GM12801 (cell line): ENCODE results near the gene KLHL21.

Source experiments
- TF ChIP-seq, protein P1 (sequence below): IDR thresholded peaks from one replicate; pipeline ENCODE4 v1.5.1; 2011; ENCODE audit warnings: control low read depth; ENCODE audit not compliant: insufficient read length; ENCODE audit errors: extremely low read depth

Gene KLHL21

DNA sequence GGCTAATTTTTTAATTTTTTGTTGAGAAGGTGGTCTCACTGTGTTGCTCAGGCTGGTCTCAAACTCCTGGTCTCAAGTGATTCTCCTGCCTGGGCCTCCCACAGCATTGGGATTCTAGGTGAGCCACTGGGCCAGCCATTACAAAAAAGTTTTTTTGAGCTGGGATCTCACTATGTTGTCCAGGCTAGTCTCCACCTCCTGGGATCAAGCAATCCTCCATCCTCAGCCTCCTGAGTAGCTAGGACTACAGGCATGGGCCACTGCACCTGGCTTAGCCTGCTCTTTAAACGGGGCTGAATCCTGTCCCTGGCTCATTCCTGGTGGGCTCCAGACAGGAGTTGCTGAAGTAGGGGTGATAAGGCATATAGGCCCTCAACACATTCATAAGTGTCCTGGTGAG, 45.1 kb downstream of the KLHL21 start:
- TF ChIP-seq, protein P1, sequence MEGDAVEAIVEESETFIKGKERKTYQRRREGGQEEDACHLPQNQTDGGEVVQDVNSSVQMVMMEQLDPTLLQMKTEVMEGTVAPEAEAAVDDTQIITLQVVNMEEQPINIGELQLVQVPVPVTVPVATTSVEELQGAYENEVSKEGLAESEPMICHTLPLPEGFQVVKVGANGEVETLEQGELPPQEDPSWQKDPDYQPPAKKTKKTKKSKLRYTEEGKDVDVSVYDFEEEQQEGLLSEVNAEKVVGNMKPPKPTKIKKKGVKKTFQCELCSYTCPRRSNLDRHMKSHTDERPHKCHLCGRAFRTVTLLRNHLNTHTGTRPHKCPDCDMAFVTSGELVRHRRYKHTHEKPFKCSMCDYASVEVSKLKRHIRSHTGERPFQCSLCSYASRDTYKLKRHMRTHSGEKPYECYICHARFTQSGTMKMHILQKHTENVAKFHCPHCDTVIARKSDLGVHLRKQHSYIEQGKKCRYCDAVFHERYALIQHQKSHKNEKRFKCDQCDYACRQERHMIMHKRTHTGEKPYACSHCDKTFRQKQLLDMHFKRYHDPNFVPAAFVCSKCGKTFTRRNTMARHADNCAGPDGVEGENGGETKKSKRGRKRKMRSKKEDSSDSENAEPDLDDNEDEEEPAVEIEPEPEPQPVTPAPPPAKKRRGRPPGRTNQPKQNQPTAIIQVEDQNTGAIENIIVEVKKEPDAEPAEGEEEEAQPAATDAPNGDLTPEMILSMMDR = no peak

DNA sequence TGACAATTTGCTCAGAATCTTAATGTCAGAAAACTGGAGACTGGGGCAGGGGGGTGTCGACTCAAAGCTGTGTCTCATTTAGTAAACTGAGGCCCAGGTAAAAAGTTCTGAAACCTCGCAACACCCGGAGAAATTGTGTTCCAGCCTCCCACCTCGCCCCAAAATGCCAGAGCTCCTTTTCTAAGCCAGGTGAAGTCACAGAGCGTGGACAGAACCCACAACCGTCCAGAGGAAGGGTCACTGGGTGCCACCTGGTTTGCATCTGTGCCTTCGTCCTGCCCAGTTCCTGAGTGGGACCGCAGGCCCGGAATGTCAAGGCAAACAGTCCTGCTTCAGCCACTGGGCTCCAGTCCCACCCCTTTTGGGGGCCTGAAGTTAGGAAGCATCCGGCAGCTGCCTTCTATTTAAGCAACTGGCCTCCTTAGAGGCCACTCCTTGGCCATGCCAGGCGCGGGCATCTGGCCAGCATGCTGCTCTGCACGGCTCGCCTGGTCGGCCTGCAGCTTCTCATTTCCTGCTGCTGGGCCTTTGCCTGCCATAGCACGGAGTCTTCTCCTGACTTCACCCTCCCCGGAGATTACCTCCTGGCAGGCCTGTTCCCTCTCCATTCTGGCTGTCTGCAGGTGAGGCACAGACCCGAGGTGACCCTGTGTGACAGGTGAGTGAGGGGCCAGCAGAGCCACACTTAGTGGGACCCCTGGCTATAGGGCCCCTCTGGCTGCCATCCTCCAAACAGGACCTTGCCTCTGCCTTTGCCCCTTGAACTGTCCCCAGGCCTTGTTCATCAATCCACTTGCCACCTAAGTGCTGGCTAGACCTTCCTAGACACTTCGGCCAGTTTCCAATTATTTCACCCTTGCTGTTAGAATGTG, 47.5 kb downstream of the KLHL21 start, which contains the start of gene TAS1R1:
Gene TAS1R1 (plus strand): TSS at position 401 of the 872 bp plus-strand sequence. CDS start 67 bp downstream, at position 468.
- TF ChIP-seq, protein P1 = no peak

DNA sequence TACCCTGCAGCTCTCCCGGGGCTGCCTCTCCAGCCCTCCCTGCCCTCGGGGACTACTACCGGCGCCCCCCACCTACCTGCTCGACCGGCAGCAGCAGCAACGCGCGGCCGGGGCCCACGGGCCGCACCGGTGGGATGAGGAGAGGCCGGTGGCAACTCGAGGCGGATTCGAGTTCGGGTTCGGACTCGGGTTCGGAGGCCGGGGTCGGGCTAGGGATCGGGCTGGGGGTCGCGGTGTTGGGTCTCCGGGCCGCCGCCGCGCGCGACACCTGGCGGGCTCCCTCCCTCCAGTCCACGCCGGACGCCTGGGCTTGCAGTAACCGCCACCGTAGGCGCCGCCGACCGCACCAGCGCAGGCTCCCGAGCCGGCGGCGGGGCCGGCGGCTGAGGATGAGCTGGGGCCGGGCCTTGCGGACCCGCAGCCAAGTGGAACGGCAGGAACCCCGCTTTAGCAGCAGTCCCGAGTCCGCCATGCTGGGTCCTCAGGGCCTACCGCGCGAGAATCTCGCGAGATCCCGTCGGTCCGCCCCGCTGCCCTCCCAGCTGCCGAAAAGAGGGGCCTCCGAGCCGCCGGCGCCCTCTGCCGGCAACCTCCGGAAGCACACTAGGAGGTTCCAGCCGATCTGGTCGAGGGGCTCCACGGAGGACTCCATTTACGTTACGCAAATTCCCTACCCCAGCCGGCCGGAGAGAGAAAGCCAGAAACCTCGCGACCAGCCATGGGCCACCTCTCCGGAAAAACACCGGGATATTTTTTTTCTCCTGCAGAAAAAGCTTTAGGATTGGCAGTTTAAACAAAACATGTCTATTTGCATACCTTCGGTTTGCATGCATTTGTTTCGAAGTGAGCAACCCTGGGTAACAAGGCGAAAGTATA, 48.4 kb downstream of the KLHL21 start, which contains the start of gene NOL9:
Gene NOL9 (minus strand): TSS at position 483 of the 876 bp plus-strand sequence. CDS start 11 bp downstream, at position 472.
- TF ChIP-seq, protein P1 = peak; percentile 44

DNA sequence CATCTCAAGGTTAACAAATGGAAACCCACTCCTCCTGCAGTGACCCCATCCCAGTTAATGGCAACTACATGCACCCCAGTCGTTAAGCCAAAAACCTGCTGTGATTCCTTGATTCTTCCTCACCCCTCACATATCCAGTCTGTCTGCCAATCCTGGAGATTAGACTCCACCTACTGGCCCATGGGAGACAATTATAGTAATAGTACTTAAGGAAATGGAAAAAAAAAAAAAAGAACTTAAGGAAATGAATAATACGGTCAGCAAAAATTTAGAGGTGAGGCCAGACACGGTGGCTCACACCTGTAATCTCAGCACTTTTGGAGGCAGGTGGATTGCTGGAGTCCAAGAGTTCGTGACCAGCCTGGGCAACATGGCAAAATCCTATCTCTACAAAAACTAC, 55.4 kb downstream of the KLHL21 start:
- TF ChIP-seq, protein P1 = no peak

DNA sequence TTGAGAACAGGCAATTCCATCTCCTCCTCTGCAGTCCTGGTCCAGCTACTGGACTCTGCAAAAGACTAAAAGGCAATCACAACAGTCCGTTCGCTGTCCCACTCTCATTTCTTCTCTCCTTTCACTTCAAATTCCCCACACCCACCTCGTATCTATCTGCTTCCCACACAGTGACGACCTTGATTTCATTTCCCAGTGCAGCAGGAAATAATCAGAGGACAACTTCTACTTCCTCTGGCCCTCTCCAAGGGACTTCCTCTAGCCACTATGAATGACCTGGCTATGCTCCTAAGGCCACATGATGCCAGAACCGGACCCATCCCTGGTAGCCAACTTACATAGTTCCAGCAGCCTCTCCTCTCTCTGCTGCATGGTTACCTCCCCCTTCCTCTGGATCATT, 56.3 kb downstream of the KLHL21 start:
- TF ChIP-seq, protein P1 = no peak

DNA sequence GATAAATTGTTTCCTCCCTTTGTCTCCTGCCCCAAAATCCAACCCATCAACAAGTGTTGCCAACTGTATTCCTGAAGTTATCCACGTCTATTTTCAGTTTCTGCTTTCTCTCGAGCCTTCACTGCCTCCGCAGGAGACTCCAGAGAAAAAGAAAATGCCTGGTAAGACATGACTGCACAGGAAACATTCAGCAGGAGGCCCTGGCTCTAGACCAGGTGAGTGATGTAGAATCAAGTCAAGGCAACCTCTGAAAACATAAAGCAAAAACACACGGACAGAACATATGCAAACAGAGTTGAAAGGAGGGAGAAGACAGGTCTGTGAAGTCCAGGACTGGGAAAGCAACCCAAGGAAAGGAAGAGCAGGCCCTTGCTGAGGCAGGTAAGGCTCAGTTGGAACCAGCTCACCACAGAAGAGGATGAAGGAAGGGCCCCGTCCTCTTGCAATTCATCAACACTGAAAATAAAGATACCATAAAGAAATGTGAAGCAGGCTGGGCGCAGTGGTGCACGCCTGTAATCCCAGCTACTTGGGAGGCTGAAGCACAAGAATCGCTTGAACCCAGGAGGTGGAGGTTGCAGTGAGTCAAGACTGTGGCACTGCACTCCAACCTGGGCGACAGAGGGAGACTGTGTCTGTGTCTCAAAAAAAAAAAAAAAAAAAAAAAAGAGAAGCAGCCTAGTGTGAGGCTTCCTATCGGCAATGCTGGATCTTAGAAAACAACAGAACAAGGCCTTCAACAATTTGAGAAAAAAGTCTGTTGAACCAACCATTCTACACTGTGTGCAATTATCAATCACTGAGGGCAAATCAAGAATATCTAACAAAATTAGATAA, 57.2 kb downstream of the KLHL21 start:
- TF ChIP-seq, protein P1 = no peak
